Caco-2 (cell line): ENCODE results near the gene LARGE2. TPM values are rescaled to one million over a fixed set of nuclear protein-coding genes. Genes with fewer than 3 reads are reported as not detected.
A peak's percentile ranks its signal among the peaks of the same experiment; 100 is the strongest.

Experiments used
- BruUV-seq: library from RNA; stranded (reverse); fragments of 400-500 nt; replicated peaks from 2 replicates; lab custom pipeline; 2021; lab: Mats Ljungman, UMichigan
- CTCF ChIA-PET: fragments of 300-600 bp; sonication (Branson Sonifier 250); formaldehyde crosslinking; loops from one replicate; lab custom pipeline; 2022; ENCODE audit warnings: antibody characterized with exemption; lab: Charles Lee
- POLR2A ChIA-PET: fragments of 300-600 bp; sonication (Branson Sonifier 250); formaldehyde crosslinking; loops from one replicate; lab custom pipeline; 2022; ENCODE audit warnings: antibody characterized with exemption; lab: Charles Lee
- DNase-seq, 2 experiments: peaks; one replicate each; pipeline versions ENCODE4 v3.0.0 to v3.0.0-alpha.2; 2020 to 2022
- H3K27me3 ChIP-seq: replicated peaks from 2 replicates; pipeline ENCODE4 v1.6.0; 2011; ENCODE audit warnings: low read length; ENCODE audit not compliant: control insufficient read depth, insufficient read depth
- H3K36me3 ChIP-seq: 2 replicates; pipeline ENCODE4 v1.5.1; 2011; ENCODE audit warnings: low read length; ENCODE audit not compliant: control insufficient read depth, insufficient read depth
- H3K4me1 ChIP-seq: fragments of 250-450 bp; sonication (Bioruptor Pico); 2 replicates; pipeline ENCODE4 v1.5.1; 2020; ENCODE audit warnings: mild to moderate bottlenecking
- H3K4me3 ChIP-seq: 2 replicates; pipeline ENCODE4 v1.5.1; 2011; ENCODE audit warnings: low read depth, mild to moderate bottlenecking, control low read depth, low read length
- H3K9me3 ChIP-seq: fragments of 250-450 bp; sonication (Bioruptor Pico); 2 replicates; pipeline ENCODE4 v1.5.1; 2020; ENCODE audit warnings: mild to moderate bottlenecking, moderate library complexity
- H3K27ac Mint-ChIP-seq: one replicate; pipeline ENCODE4 v1.8.0; 2022; ENCODE audit warnings: mixed read lengths; ENCODE audit not compliant: unreplicated experiment
- H3K27me3 Mint-ChIP-seq: one replicate; pipeline ENCODE4 v1.8.0; 2022; ENCODE audit warnings: mixed read lengths; ENCODE audit not compliant: insufficient read depth, unreplicated experiment
- H3K36me3 Mint-ChIP-seq: one replicate; pipeline ENCODE4 v1.8.0; 2022; ENCODE audit warnings: mild to moderate bottlenecking, mixed read lengths; ENCODE audit not compliant: insufficient read depth, unreplicated experiment
- H3K4me1 Mint-ChIP-seq: one replicate; pipeline ENCODE4 v1.8.0; 2022; ENCODE audit warnings: low read depth, mixed read lengths; ENCODE audit not compliant: unreplicated experiment
- H3K4me3 Mint-ChIP-seq: one replicate; pipeline ENCODE4 v1.8.0; 2022; ENCODE audit warnings: mild to moderate bottlenecking, moderate library complexity, mixed read lengths; ENCODE audit not compliant: unreplicated experiment
- H3K9me3 Mint-ChIP-seq: one replicate; pipeline ENCODE4 v1.8.0; 2022; ENCODE audit warnings: mixed read lengths; ENCODE audit not compliant: unreplicated experiment
- intact Hi-C: fragments of 100-400 bp; cut with micrococcal nuclease; formaldehyde crosslinking; loops from one replicate; pipeline ENCODE4 v1.10.0; 2022; ENCODE audit not compliant: unreplicated experiment
- total RNA-seq: library from RNA; stranded (reverse); gene quantifications from 2 replicates; pipeline ENCODE4 v1.2.3, GENCODE V29; 2022
- TF ChIP-seq, protein P1 (sequence below), 2 experiments: fragments of 200-600 bp in 1 of 2; IDR thresholded peaks; 1 replicate in 1 of 2; 2 replicates in 1 of 2; pipeline versions ENCODE4 v1.5.1 to v1.8.0; 2011 to 2022; ENCODE audit warnings: antibody characterized with exemption in 1 of 2, control low read depth in 1 of 2, inconsistent platforms in 1 of 2, low read depth in 1 of 2, low read length in 1 of 2, mild to moderate bottlenecking in 1 of 2, moderate library complexity in 1 of 2; ENCODE audit not compliant: insufficient read depth in 1 of 2, severe bottlenecking in 1 of 2, unreplicated experiment in 1 of 2

LARGE2 gene
- total RNA-seq, 1 experiment from 2014 or later, result 67.4 TPM

GRCh38 chr11:45906965-45907611, 15.4 kb upstream of the LARGE2 start, which contains the start of gene FREY1:
TSS of gene FREY1 (minus strand) at chr11:45907271. CDS start at chr11:45907245, 26 bp downstream.
- no TSS peak for BruUV-seq
- H3K4me1 Mint-ChIP-seq, result no peaks in the 10 kb centered on the region
- intact Hi-C loops, result no loop called here
- TF ChIP-seq, protein P1, sequence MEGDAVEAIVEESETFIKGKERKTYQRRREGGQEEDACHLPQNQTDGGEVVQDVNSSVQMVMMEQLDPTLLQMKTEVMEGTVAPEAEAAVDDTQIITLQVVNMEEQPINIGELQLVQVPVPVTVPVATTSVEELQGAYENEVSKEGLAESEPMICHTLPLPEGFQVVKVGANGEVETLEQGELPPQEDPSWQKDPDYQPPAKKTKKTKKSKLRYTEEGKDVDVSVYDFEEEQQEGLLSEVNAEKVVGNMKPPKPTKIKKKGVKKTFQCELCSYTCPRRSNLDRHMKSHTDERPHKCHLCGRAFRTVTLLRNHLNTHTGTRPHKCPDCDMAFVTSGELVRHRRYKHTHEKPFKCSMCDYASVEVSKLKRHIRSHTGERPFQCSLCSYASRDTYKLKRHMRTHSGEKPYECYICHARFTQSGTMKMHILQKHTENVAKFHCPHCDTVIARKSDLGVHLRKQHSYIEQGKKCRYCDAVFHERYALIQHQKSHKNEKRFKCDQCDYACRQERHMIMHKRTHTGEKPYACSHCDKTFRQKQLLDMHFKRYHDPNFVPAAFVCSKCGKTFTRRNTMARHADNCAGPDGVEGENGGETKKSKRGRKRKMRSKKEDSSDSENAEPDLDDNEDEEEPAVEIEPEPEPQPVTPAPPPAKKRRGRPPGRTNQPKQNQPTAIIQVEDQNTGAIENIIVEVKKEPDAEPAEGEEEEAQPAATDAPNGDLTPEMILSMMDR (IDR thresholded peaks at IDR 0.05; ENCODE audit: insufficient read depth in 1 of 2, low read depth in 1 of 2, low read length in 1 of 2, severe bottlenecking in 1 of 2, unreplicated experiment in 1 of 2), result no peak
- peak within 1 kb of the TSS; percentile 11 for H3K27ac Mint-ChIP-seq
- no peak within 1 kb of the TSS for H3K4me3 Mint-ChIP-seq
- ChIA-PET POLR2A (no interaction called here), CTCF (no interaction called here)
- DNase-seq, result no peak
- Histone ChIP-seq H3K36me3 (no peaks in the 10 kb centered on the region; the same call in none of the 2 replicates), H3K9me3 (no peaks in the 10 kb centered on the region), H3K27me3 (no peaks in the 10 kb centered on the region), H3K4me1 (no peaks in the 10 kb centered on the region; the same call in 1 of the 2 replicates), H3K4me3 (no peak within 1 kb of the TSS)
- H3K27me3 Mint-ChIP-seq, result no peaks in the 10 kb centered on the region
- H3K9me3 Mint-ChIP-seq, result no peaks in the 10 kb centered on the region
- peaks cover 45% of the 10 kb centered on the region for H3K36me3 Mint-ChIP-seq

DNA sequence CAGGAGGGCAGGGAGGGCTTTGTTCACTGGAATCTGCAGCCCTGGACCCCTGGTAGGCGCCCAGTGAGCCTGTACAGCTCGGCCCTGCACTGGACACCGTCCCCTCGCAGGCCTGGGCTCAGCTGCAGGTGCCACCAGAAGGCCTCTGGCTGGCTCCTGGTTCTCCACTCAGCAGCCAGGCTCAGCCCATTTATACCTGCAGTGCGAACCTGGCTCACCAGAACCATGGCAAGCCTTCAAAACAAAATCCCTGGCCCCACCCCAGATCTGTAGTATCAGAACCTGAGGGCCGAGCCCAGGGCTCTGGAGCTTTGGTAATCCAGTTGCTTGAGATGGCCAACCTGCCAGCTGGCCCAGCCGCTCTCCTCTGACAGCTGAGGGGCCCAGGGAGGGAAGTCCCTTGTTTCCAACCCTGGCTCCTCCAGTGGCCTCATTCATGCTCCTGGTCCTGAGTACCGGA, 14.5 kb upstream of the LARGE2 start:
- Mint-ChIP-seq H3K36me3 (peaks cover 42% of the 10 kb centered on the region), H3K9me3 (no peaks in the 10 kb centered on the region), H3K4me3 (no peak overlapping the region), H3K27me3 (no peaks in the 10 kb centered on the region), H3K27ac (no peak overlapping the region), H3K4me1 (no peaks in the 10 kb centered on the region)
- H3K9me3 ChIP-seq, result no peaks in the 10 kb centered on the region
- no TSS peak for BruUV-seq
- ChIA-PET CTCF (no interaction called here), POLR2A (no interaction called here)
- H3K36me3 ChIP-seq, result no peaks in the 10 kb centered on the region; the same call in none of the 2 replicates
- DNase-seq, result no peak
- TF ChIP-seq, protein P1 (IDR thresholded peaks at IDR 0.05; ENCODE audit: insufficient read depth in 1 of 2, low read depth in 1 of 2, low read length in 1 of 2, severe bottlenecking in 1 of 2, unreplicated experiment in 1 of 2), result no peak
- H3K27me3 ChIP-seq, result no peaks in the 10 kb centered on the region
- no peaks in the 10 kb centered on the region; the same call in 1 of the 2 replicates for H3K4me1 ChIP-seq
- intact Hi-C loops, result no loop called here
- H3K4me3 ChIP-seq, result no peak overlapping the region

- no peak overlapping the region for H3K4me3 Mint-ChIP-seq
- H3K4me1 Mint-ChIP-seq, result no peaks in the 10 kb centered on the region
- peaks cover 34% of the 10 kb centered on the region for H3K36me3 Mint-ChIP-seq
- DNase-seq, result no peak
- H3K27ac Mint-ChIP-seq, result no peak overlapping the region
- intact Hi-C loops, result no loop called here
- Histone ChIP-seq H3K9me3 (no peaks in the 10 kb centered on the region), H3K4me1 (no peaks in the 10 kb centered on the region; the same call in 1 of the 2 replicates), H3K36me3 (peaks cover 3% of the 10 kb centered on the region), H3K4me3 (no peak overlapping the region), H3K27me3 (no peaks in the 10 kb centered on the region)
- no TSS peak for BruUV-seq
- ChIA-PET POLR2A (interaction anchor here (1.2 kb wide), 1 partner anchor 12 kb away, joined by 3 read pairs; no protein-coding TSS in a partner anchor), CTCF (interaction anchor here (0.9 kb wide), 1 partner anchor 97 kb away, joined by 3 read pairs; no protein-coding TSS in a partner anchor)
- H3K27me3 Mint-ChIP-seq, result no peaks in the 10 kb centered on the region
- TF ChIP-seq, protein P1 (IDR thresholded peaks at IDR 0.05; ENCODE audit: insufficient read depth in 1 of 2, low read depth in 1 of 2, low read length in 1 of 2, severe bottlenecking in 1 of 2, unreplicated experiment in 1 of 2), result no peak
- no peaks in the 10 kb centered on the region for H3K9me3 Mint-ChIP-seq
These were observed 12.6 kb upstream of the LARGE2 start for GRCh38 chr11:45909594-45910475.
